ENCODE data around the gene DAPK1. TPM values are rescaled to one million over a fixed set of nuclear protein-coding genes. Genes with fewer than 3 reads are reported as not detected.
"Not testable (repeated sequence)": the region's sequence is repeated elsewhere in the genome, so short reads cannot be mapped to it uniquely, and the experiment has no call there.

DAPK1 gene
- total and polyA plus RNA-seq, 3 experiments from 2014 or later, result 3.7 to 4.3 TPM; not detected in 1

DNA sequence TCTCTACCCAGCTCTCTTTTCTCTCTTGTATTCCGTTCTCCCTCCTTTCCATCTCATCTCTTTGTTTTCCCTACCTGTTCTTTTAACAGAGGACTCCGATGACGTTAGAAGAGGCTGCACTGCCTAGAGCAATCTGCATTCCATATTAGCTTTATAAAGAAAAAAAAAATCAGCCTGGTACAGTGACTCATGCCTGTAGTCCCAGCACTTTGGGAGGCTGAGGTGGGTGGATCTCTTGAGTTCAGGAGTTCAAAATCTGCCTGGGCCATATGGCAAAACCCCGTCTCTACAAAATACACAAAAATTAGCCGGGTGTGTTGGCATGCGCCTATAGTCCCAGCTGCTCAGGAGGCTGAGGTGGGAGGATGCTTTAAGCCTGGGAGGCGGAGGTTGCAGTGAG lies 49.0 kb downstream of the DAPK1 start:
- Histone ChIP-seq H3K9me3 (ENCODE audit: low read length) (no peaks in the 10 kb centered on the region), H3K36me3 (ENCODE audit: insufficient read depth, low read length) (no peaks in the 10 kb centered on the region), H3K27ac (ENCODE audit: low read depth, low read length) (no peak overlapping the region), H3K4me3 (ENCODE audit: low read length) (no peak overlapping the region), H3K27me3 (ENCODE audit: insufficient read depth, low read length, poor library complexity, severe bottlenecking) (no peaks in the 10 kb centered on the region), H3K4me1 (ENCODE audit: insufficient read depth, low read length) (no peaks in the 10 kb centered on the region)
- Mint-ChIP-seq H3K36me3 (no peaks in the 10 kb centered on the region), H3K4me3 (no peak overlapping the region), H3K27me3 (peaks cover 1 to 3% of the 10 kb centered on the region in 2 donors), H3K9me3 (peaks cover 0 to 4% (median 2%) of the 10 kb centered on the region in 5 donors), H3K4me1 (no peaks in the 10 kb centered on the region), H3K27ac (peak overlapping the region in 1 of 8 donors; percentile 82)
- ChIA-PET CTCF (no interaction called here), POLR2A (no interaction called here)
- no peak for DNase-seq

DNA sequence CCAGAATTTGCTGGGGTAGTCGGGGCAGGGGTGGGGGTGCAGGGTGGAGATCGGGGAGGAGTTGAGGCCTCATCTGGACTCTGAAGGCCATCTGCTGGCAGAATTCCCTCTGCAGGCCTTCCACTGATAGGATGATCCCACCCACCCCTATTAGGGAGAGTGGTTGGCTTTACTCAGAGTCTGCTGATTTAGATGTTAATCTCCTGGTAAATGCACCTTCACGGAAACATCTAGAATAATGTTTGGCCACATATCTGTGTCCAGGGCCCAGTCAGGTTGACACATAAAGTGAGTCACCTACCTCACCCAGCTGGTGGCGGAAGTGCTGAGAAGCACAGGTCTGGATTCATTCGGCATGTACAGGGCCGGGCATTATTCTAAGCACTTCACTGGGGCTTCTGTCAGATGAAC lies 50.0 kb downstream of the DAPK1 start:
- Histone ChIP-seq H3K27ac (ENCODE audit: low read depth, low read length) (no peak overlapping the region), H3K36me3 (ENCODE audit: insufficient read depth, low read length) (no peaks in the 10 kb centered on the region), H3K27me3 (ENCODE audit: insufficient read depth, low read length, poor library complexity, severe bottlenecking) (no peaks in the 10 kb centered on the region), H3K4me3 (ENCODE audit: low read length) (no peak overlapping the region), H3K4me1 (ENCODE audit: insufficient read depth, low read length) (no peaks in the 10 kb centered on the region), H3K9me3 (ENCODE audit: low read length) (no peaks in the 10 kb centered on the region)
- Mint-ChIP-seq H3K4me3 (no peak overlapping the region), H3K27ac (no peak overlapping the region), H3K27me3 (peaks cover 1 to 3% of the 10 kb centered on the region in 2 donors), H3K4me1 (no peaks in the 10 kb centered on the region), H3K36me3 (no peaks in the 10 kb centered on the region), H3K9me3 (peaks cover 0 to 4% (median 2%) of the 10 kb centered on the region in 5 donors)
- no peak for DNase-seq
- ChIA-PET CTCF (no interaction called here), POLR2A (no interaction called here)

DNA sequence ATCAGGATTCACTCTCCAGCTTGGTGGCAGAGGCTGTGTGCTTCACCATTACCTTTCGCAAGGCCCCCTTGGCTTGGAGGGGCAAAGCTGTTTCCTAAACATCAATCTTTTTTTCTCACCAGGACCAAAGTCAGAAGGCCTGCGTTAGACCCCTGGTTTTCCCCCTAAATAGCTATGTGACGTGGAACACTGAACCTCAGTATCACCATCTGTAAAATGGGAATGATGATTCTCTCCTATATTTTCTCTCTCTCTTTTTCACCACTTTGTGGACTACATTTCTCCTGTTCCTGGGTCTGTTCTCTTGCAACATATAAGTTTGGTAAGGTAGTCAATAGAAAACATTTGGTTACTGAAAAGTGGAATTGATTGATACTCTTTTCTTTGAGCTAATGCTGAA lies 50.5 kb downstream of the DAPK1 start:
- Histone ChIP-seq H3K36me3 (ENCODE audit: insufficient read depth, low read length) (no peaks in the 10 kb centered on the region), H3K4me3 (ENCODE audit: low read length) (no peak overlapping the region), H3K9me3 (ENCODE audit: low read length) (no peaks in the 10 kb centered on the region), H3K4me1 (ENCODE audit: insufficient read depth, low read length) (no peaks in the 10 kb centered on the region), H3K27me3 (ENCODE audit: insufficient read depth, low read length, poor library complexity, severe bottlenecking) (no peaks in the 10 kb centered on the region), H3K27ac (ENCODE audit: low read depth, low read length) (no peak overlapping the region)
- H3K9me3 Mint-ChIP-seq, result peaks cover 0 to 5% (median 3%) of the 10 kb centered on the region in 5 donors
- H3K4me3 Mint-ChIP-seq, result peak overlapping the region in 1 of 7 donors; percentile 3
- CTCF ChIA-PET, result no interaction called here
- no peak for DNase-seq
- H3K36me3 Mint-ChIP-seq, result no peaks in the 10 kb centered on the region
- no peaks in the 10 kb centered on the region for H3K4me1 Mint-ChIP-seq
- no peak overlapping the region for H3K27ac Mint-ChIP-seq
- H3K27me3 Mint-ChIP-seq, result peaks cover 1 to 3% of the 10 kb centered on the region in 2 donors
- POLR2A ChIA-PET, result no interaction called here

DNA sequence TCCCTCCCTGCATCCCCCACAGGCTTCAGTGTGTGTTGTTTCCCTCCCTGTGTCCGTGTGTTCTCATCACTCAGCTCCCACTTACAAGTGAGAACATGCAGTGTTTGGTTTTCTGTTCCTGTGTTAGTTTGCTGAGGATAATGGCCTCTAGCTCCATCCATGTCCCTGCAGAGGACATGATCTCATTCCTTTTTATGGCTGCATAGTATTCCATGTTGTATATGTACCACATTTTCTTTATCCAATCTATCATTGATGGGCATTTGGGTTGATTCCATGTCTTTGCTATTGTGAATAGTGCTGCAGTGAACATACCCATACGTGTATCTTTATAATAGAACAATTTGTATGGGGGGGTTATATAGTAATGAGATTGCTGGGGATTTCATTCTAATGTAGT lies 51.4 kb downstream of the DAPK1 start:
- H3K4me1 ChIP-seq (ENCODE audit: insufficient read depth, low read length); CTCF ChIA-PET; H3K4me3 Mint-ChIP-seq; H3K27me3 ChIP-seq (ENCODE audit: insufficient read depth, low read length, poor library complexity, severe bottlenecking); H3K27me3 Mint-ChIP-seq; H3K4me1 Mint-ChIP-seq; H3K36me3 Mint-ChIP-seq; H3K36me3 ChIP-seq (ENCODE audit: insufficient read depth, low read length); DNase-seq; H3K9me3 ChIP-seq (ENCODE audit: low read length); H3K9me3 Mint-ChIP-seq; H3K27ac ChIP-seq (ENCODE audit: low read depth, low read length); H3K4me3 ChIP-seq (ENCODE audit: low read length); POLR2A ChIA-PET; H3K27ac Mint-ChIP-seq: not testable (repeated sequence)

DNA sequence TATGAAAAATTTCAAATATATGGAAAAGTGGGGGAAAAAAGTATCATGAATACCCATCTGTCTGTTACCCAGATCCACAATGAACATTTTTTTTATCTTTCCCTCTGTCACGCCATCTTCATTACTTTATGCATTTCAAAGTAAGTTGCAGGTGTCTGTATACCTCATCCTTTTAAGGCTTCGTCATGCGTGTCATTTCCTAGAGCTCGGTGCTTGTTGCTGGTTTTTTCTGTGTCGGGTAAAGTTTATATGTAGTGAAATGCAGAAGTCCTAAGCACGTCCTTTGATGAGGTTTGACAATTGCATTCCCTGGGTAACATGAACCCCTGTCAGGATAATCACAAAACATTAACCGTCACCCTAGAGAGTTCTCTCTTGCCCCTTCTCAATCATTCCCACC lies 52.1 kb downstream of the DAPK1 start:
- CTCF ChIA-PET, result no interaction called here
- no peaks in the 10 kb centered on the region for H3K36me3 Mint-ChIP-seq
- H3K4me1 ChIP-seq (ENCODE audit: insufficient read depth, low read length), result no peaks in the 10 kb centered on the region
- H3K36me3 ChIP-seq (ENCODE audit: insufficient read depth, low read length), result no peaks in the 10 kb centered on the region
- POLR2A ChIA-PET, result no interaction called here
- H3K27ac ChIP-seq (ENCODE audit: low read depth, low read length), result no peak overlapping the region
- H3K9me3 Mint-ChIP-seq, result peaks cover 0 to 5% (median 3%) of the 10 kb centered on the region in 5 donors
- no peak overlapping the region for H3K4me3 Mint-ChIP-seq
- no peaks in the 10 kb centered on the region for H3K4me1 Mint-ChIP-seq
- H3K9me3 ChIP-seq (ENCODE audit: low read length), result no peaks in the 10 kb centered on the region
- H3K4me3 ChIP-seq (ENCODE audit: low read length), result no peak overlapping the region
- no peak for DNase-seq
- H3K27me3 Mint-ChIP-seq, result peaks cover 1 to 3% of the 10 kb centered on the region in 2 donors
- H3K27ac Mint-ChIP-seq, result no peak overlapping the region
- H3K27me3 ChIP-seq (ENCODE audit: insufficient read depth, low read length, poor library complexity, severe bottlenecking), result no peaks in the 10 kb centered on the region

DNA sequence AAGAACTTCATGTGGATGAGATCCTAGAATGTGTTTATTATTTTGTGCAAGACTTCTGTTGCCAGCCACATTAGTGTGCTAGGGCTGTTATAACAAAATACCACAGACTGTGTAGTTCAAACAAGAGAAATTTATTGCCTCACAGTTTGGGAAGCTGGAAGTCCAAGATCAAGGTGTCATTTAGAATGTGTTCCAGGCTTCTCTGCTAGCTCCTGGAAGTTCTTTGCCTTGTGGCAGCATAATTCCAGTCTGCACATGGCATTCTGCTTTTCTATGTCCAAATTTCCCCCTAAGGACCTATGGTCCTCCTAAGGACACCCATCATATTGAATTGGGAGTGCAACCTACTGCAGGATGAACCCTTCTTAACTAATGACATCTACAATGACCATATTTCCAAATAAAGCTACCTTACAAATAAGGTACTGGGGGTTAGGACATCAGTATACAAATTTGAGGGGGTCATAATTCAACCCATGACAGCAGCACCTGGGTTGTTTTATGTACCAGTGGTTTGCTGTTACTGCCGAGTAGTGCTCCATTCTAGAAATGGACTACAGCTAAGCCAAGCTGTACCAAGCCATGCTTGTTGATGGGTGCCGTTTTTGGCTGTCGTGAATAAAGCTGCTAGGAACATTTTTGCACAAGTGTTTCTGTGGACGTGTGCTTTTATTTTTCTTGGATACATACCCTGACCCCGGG lies 52.7 kb downstream of the DAPK1 start:
- H3K4me3 ChIP-seq (ENCODE audit: low read length), result no peak overlapping the region
- DNase-seq, result no peak
- Mint-ChIP-seq H3K4me1 (no peaks in the 10 kb centered on the region), H3K27ac (no peak overlapping the region), H3K9me3 (peaks cover 0 to 5% (median 3%) of the 10 kb centered on the region in 5 donors), H3K27me3 (peaks cover 0 to 1% of the 10 kb centered on the region in 2 donors), H3K4me3 (no peak overlapping the region), H3K36me3 (no peaks in the 10 kb centered on the region)
- H3K9me3 ChIP-seq (ENCODE audit: low read length), result no peaks in the 10 kb centered on the region
- H3K27me3 ChIP-seq (ENCODE audit: insufficient read depth, low read length, poor library complexity, severe bottlenecking), result no peaks in the 10 kb centered on the region
- H3K27ac ChIP-seq (ENCODE audit: low read depth, low read length), result no peak overlapping the region
- no peaks in the 10 kb centered on the region for H3K4me1 ChIP-seq (ENCODE audit: insufficient read depth, low read length)
- H3K36me3 ChIP-seq (ENCODE audit: insufficient read depth, low read length), result no peaks in the 10 kb centered on the region
- ChIA-PET CTCF (no interaction called here), POLR2A (no interaction called here)

DNA sequence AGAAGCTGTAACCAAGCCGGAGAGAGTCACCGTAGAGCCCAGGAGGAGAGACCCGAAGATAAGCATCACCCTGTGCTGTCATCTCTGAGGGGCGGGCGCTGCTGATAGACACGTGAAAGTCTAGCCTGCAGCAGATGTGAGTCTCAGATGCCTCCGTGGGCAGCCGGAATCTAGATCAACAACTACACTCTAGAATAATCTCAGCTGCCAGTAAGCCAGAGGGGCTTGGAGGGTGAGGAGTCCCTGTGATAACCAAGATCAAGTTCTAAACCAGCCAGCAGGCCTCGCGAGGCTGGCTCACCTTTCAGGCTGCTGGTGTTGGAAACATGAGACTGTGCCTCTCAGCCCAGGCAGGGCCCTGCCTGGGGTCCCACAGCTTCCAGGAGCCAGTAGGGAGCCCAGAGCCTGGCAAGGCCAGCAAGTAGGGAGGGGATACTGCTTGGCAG lies 54.1 kb downstream of the DAPK1 start:
- no peaks in the 10 kb centered on the region for H3K4me1 Mint-ChIP-seq
- no peaks in the 10 kb centered on the region for H3K27me3 Mint-ChIP-seq
- H3K27ac Mint-ChIP-seq, result no peak overlapping the region
- Histone ChIP-seq H3K36me3 (ENCODE audit: insufficient read depth, low read length) (no peaks in the 10 kb centered on the region), H3K4me1 (ENCODE audit: insufficient read depth, low read length) (no peaks in the 10 kb centered on the region), H3K27ac (ENCODE audit: low read depth, low read length) (no peak overlapping the region), H3K4me3 (ENCODE audit: low read length) (no peak overlapping the region), H3K9me3 (ENCODE audit: low read length) (no peaks in the 10 kb centered on the region), H3K27me3 (ENCODE audit: insufficient read depth, low read length, poor library complexity, severe bottlenecking) (no peaks in the 10 kb centered on the region)
- H3K9me3 Mint-ChIP-seq, result peaks cover 0 to 4% (median 0%) of the 10 kb centered on the region in 5 donors
- POLR2A ChIA-PET, result no interaction called here
- no peak overlapping the region for H3K4me3 Mint-ChIP-seq
- no peak for DNase-seq
- no peaks in the 10 kb centered on the region for H3K36me3 Mint-ChIP-seq
- CTCF ChIA-PET, result no interaction called here

DNA sequence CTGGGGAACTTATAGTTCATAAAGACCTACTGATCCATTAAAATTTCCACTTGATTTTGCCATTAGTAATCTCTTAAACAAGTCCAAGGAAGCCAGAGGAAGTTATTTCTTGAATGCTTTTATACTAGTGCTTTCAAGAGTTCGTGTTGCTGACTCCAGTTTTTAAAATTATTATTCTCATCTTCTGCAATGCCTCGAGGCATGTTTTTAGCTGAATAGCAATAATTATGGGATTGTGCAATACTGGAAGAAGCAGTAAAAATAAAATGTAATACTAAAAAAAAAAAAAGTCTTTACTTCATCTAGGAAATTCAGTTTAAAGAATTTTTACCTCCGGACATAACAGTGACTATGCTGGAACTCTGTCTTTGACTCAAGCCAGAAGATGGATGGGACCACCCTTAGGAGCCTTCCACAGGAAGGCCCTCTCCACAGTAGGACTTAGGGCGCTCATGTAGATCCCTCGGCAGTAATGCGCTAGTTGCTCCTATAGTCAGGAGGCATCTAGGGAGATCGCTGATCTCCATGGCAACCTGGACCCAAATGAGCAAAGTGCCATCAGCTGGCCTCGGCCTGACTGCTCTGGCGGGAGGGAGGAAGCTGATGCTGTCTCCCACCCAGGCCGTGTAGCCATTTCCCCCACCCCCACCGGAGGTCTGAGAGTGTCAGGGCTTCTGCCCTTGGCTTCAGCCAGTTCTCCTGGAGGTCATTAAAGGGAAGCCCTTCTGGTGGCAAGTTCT lies 56.7 kb downstream of the DAPK1 start:
- Mint-ChIP-seq H3K4me1 (no peaks in the 10 kb centered on the region), H3K27me3 (no peaks in the 10 kb centered on the region), H3K4me3 (no peak overlapping the region), H3K27ac (no peak overlapping the region), H3K9me3 (peaks cover 0 to 4% (median 0%) of the 10 kb centered on the region in 5 donors), H3K36me3 (no peaks in the 10 kb centered on the region)
- no peaks in the 10 kb centered on the region for H3K4me1 ChIP-seq (ENCODE audit: insufficient read depth, low read length)
- no peak overlapping the region for H3K27ac ChIP-seq (ENCODE audit: low read depth, low read length)
- H3K36me3 ChIP-seq (ENCODE audit: insufficient read depth, low read length), result no peaks in the 10 kb centered on the region
- H3K4me3 ChIP-seq (ENCODE audit: low read length), result no peak overlapping the region
- H3K9me3 ChIP-seq (ENCODE audit: low read length), result no peaks in the 10 kb centered on the region
- CTCF ChIA-PET, result no interaction called here
- H3K27me3 ChIP-seq (ENCODE audit: insufficient read depth, low read length, poor library complexity, severe bottlenecking), result no peaks in the 10 kb centered on the region
- DNase-seq, result no peak
- POLR2A ChIA-PET, result no interaction called here

Data from CD8-positive, alpha-beta memory T cell (primary cell).